Measurements from ENCODE around the gene TSPAN18. TPM values are rescaled to one million over a fixed set of nuclear protein-coding genes. Genes with fewer than 3 reads are reported as not detected.

Gene TSPAN18
- total and polyA plus RNA-seq, 10 of the 15 experiments (the other 5 are each of a cell fraction or from before 2014, with no cell fraction given): 0.02 to 0.77 (median 0.13) TPM; not detected in 1

GRCh38 chr11:44702889-44703288 lies 23.9 kb upstream of the TSPAN18 start:
- H4K20me1 ChIP-seq (ENCODE audit: control insufficient read depth, insufficient read depth): no peaks in the 10 kb centered on the region
- no peak overlapping the region for H2AFZ ChIP-seq (ENCODE audit: control insufficient read depth, low read depth, low read length)
- no peaks in the 10 kb centered on the region for H3K4me1 ChIP-seq (ENCODE audit: control insufficient read depth, insufficient read depth, low read length)
- no peak for TF ChIP-seq MEF2A (IDR thresholded peaks at IDR 0.05; ENCODE audit: insufficient read depth, low read depth, low read length)
- TF ChIP-seq MTA3 (IDR thresholded peaks at IDR 0.05; ENCODE audit: borderline replicate concordance, low read length): no peak
- no peak for TF ChIP-seq ESRRA (IDR thresholded peaks at IDR 0.05; ENCODE audit: low read length)
- no peak for TF ChIP-seq FOXM1 (IDR thresholded peaks at IDR 0.05; ENCODE audit: low read depth, low read length)
- no peak for TF ChIP-seq RFX5 (IDR thresholded peaks at IDR 0.05; ENCODE audit: low read depth, low read length)
- no peak for TF ChIP-seq CHD2 (IDR thresholded peaks at IDR 0.05; ENCODE audit: borderline replicate concordance, low read depth, low read length)
- TF ChIP-seq, protein P1, sequence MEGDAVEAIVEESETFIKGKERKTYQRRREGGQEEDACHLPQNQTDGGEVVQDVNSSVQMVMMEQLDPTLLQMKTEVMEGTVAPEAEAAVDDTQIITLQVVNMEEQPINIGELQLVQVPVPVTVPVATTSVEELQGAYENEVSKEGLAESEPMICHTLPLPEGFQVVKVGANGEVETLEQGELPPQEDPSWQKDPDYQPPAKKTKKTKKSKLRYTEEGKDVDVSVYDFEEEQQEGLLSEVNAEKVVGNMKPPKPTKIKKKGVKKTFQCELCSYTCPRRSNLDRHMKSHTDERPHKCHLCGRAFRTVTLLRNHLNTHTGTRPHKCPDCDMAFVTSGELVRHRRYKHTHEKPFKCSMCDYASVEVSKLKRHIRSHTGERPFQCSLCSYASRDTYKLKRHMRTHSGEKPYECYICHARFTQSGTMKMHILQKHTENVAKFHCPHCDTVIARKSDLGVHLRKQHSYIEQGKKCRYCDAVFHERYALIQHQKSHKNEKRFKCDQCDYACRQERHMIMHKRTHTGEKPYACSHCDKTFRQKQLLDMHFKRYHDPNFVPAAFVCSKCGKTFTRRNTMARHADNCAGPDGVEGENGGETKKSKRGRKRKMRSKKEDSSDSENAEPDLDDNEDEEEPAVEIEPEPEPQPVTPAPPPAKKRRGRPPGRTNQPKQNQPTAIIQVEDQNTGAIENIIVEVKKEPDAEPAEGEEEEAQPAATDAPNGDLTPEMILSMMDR (IDR thresholded peaks at IDR 0.05 in 2 of 3, conservative IDR thresholded peaks at IDR 0.05 in 1 of 3; ENCODE audit: control insufficient read depth in 2 of 3, extremely low read depth in 1 of 3, insufficient read depth in 1 of 3, low read depth in 3 of 3, low read length in 3 of 3): no peak
- no peak for TF ChIP-seq SRF (IDR thresholded peaks at IDR 0.05; ENCODE audit: low read depth in 2 of 2, low read length in 2 of 2)
- no peak for TF ChIP-seq CREM (IDR thresholded peaks at IDR 0.05; ENCODE audit: low read depth)
- TF ChIP-seq ATF7 (IDR thresholded peaks at IDR 0.05; ENCODE audit: low read depth): no peak
- TF ChIP-seq BHLHE40 (IDR thresholded peaks at IDR 0.05; ENCODE audit: borderline replicate concordance in 1 of 2, low read depth in 2 of 2, low read length in 1 of 2): no peak
- H3K4me2 ChIP-seq (ENCODE audit: control insufficient read depth, insufficient read depth): no peak overlapping the region
- SMC1A ChIA-PET (ENCODE audit: uncharacterized antibody, unreplicated experiment): no interaction called here
- BruUV-seq (replicated peaks): no TSS peak
- H3K36me3 ChIP-seq (ENCODE audit: control insufficient read depth in 2 of 2, insufficient read depth in 2 of 2, low read length in 1 of 2): no peaks in the 10 kb centered on the region
- WGBS (ENCODE audit: insufficient coverage, insufficient replicate concordance, low lambda C conversion rate, missing lambda C conversion rate): 18% methylated on average over 3 of the region's 4 CpGs
- intact Hi-C loops (cut with micrococcal nuclease; ENCODE audit: unreplicated experiment) (no loop called here), in situ Hi-C loops (cut with MboI) (no loop called here)
- POLR2A ChIA-PET: no interaction called here
- no peak overlapping the region for H3K4me3 ChIP-seq
- no peak for DNase-seq (ENCODE audit: low read depth, low spot score)
- CTCF ChIA-PET: no interaction called here
- no peaks in the 10 kb centered on the region for H3K27me3 ChIP-seq (replicated peaks in 1 of 2; ENCODE audit: control insufficient read depth in 2 of 2, insufficient read depth in 2 of 2, low read length in 1 of 2)
- H3K9ac ChIP-seq (ENCODE audit: control insufficient read depth, insufficient read depth, low read length): no peak overlapping the region
- no peak overlapping the region for H3K27ac ChIP-seq (ENCODE audit: control insufficient read depth, insufficient read depth)
- no peaks in the 10 kb centered on the region for H3K79me2 ChIP-seq (ENCODE audit: control insufficient read depth, insufficient read depth, low read length)
- RAD21 ChIA-PET (ENCODE audit: unreplicated experiment): no interaction called here
- no peak for FAIRE-seq
- ATAC-seq: no peak
- H3K9me3 ChIP-seq (replicated peaks; ENCODE audit: control insufficient read depth, insufficient read depth, low read length): peaks cover 3% of the 10 kb centered on the region; the same call in 1 of the 3 replicates
